KG1 (cell line): ENCODE measurements around the gene MYO5A.
A peak's percentile ranks its signal among the peaks of the same experiment; 100 is the strongest.
"Not testable (repeated sequence)": the region's sequence is repeated elsewhere in the genome, so short reads cannot be mapped to it uniquely, and the experiment has no call there.

ENCODE experiments used
- DNase-seq: peaks from one replicate; lab custom pipeline; 2025; lab: John Stamatoyannopoulos, UW

MYO5A gene

DNA sequence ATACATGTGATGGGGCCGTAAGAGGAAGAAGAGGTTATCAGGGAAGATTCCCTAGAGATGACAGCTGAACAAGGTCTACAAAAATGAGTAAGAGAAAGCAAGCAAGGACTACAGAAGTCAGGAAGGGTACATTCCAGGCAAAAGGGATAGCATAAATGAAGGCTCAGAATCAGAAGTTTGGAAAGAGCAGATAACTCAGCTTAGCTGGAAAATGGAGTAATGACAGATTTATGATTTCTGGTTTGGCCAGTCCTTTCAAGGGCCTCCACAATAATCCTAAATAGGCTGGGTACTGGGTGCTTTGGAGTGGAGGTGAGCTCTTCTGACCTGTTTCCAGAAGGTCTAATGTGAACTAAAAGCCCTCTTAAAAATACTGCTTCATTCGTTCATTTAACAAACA lies 110.7 kb downstream of the MYO5A start:
- peak; percentile 38 for DNase-seq

DNA sequence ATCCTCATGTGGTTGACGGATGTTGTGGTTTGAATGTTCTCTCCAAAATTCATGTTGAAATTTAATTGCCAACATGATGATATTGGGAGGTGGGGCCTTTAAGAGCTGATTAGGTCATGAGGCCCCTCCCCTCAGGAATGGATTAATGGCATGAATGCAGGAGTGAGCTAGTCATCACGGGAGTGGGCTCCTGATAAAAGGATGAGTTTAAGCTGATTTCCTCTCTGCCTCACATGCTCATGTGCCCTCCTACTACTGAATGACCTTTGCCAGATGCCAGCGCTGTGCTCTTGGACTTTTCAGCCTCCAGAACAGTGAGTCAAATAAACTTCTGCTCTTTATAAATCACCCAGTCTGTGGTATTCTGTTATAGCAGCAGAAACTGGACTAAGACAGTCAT lies 111.2 kb downstream of the MYO5A start:
- no peak for DNase-seq

- not testable (repeated sequence) for DNase-seq
These were observed 112.1 kb downstream of the MYO5A start for GRCh38 chr15:52416566-52416965.

DNA sequence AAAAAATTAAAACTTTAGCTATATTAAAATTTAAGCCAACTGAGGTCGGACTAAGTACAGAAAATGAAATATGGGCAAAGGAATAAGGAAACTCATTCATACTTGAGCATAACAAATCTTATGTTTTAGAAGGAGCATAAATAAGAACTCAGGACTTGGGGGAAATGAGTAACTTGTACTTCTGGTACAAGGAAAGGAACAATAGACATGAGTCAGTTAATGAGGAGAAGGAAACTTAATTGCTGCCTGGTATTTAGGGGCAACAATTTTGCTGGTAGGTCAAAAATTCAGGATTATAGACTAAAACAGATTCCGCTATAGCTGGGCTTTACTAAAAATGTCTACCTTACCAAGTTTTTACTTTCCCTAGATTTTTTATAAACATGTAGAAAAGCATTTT lies 113.1 kb downstream of the MYO5A start:
- no peak for DNase-seq

- no peak for DNase-seq
These were observed 113.7 kb downstream of the MYO5A start for GRCh38 chr15:52414936-52415335.

GRCh38 chr15:52408823-52409222 lies 119.9 kb downstream of the MYO5A start:
- no peak for DNase-seq

DNA sequence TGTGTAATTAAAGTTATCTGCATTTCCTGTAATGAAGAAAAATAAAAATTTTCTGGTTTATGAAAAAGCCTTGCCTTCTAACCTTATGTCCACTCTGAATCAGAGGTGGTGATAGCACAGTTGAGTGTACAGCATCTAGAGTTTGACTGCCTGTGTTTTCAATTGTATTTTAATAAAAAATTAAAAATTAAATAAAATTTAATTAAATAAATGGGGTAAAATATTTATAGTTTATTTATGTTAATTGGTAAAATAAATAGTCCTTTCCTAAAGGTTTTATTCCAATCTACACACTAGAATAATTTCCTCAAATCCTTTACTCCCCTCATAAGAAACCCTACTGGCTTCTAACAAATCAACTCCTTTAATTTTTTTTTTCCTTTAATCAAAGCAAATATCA lies 121.3 kb downstream of the MYO5A start:
- DNase-seq: no peak

GRCh38 chr15:52406601-52407000 lies 122.1 kb downstream of the MYO5A start:
- no peak for DNase-seq

GRCh38 chr15:52405856-52406255 lies 122.8 kb downstream of the MYO5A start:
- no peak for DNase-seq

- no peak for DNase-seq
These were observed 131.6 kb downstream of the MYO5A start for GRCh38 chr15:52397118-52397517.

DNA sequence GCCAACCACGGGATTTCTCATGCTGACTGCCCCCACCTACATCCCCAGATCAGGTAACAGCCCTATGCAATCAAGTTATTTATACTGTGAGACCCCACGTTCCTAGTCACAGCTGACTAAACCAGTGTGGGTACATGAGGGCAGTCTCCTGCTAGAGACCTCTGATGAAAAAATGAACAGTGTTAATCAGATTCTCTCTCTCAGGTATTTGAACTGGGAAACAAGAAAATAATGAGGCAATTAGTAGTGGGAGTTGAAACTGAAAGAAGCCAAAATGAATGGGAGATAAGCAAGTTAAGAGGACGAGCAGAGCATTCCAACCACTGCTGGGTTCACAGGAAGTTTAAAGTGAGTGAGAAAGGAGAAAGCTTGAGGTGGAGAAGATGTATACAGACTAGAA lies 134.6 kb downstream of the MYO5A start:
- DNase-seq: no peak

DNA sequence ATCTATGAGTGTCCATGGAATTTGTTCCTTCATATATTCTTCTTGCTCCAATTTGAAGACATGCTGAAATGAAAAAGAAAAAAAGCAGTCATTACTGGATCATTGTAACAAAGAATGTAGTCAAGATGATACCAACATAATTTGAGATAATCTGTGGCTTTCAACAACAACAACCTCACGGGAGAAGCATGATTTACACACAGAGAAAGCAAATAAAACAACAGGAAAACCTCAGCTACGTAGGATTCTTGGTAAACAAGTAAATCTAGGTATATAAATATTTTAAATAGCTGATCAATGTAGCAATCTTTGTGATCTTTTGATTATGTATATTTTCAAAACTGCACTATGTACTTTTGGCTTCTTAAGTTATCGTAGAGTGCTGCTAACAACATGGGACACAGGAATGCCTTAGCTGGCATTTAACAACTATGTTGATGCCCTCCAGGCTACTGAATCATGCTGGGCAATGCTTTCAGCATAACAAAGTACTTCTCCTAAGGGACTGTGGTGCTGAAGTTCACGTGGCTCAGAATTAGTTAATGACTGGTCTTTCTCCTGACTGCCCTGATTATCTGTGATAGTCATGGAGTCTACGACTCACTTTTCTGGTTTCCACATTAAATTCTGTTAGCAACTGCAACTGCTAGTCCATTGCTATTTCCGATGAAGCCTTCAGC lies 136.5 kb downstream of the MYO5A start:
- no peak for DNase-seq

GRCh38 chr15:52391069-52391468 lies 137.6 kb downstream of the MYO5A start:
- no peak for DNase-seq

DNA sequence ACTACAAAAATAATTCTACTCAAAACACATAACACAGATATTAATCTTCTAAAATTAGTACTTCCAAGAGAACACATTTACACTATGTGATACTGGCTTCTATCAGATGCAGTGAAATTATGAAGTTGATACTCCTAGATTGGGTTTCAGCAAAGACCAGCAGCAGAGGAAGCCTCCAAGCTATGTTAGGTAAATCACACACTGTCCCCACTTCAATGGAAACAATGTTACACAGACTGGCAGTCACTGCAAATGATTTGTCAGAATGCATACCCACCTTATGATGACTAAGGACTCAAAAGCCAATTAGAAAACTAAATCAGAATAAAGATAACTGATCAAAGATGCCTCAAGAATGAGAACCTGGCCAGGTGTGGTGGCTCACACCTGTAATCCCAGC lies 143.0 kb downstream of the MYO5A start:
- DNase-seq: no peak

DNA sequence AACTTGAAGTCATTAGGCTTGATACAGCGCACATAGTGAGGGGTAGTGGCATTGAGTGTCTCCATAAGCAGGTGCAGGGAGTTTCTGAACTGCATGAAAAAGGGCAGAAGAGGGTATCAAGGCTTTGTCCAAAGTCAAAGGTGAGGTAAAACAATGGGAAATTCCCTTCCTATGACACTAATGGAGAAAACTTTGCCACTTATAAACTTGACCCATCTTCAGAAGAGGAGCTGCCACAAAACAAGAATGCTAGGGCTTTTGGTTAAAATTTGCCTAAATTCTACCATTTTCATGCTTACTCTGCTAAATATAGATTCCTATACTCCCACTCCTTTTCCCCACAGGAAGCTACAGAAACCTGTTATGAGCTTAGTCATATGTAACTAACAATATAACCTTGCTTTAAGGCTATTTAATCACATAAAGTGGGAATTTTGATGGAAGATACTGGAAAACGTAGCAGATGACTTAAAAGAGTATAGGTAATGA lies 145.5 kb downstream of the MYO5A start:
- no peak for DNase-seq

- DNase-seq: no peak
These were observed 146.0 kb downstream of the MYO5A start for GRCh38 chr15:52382647-52383046.

DNA sequence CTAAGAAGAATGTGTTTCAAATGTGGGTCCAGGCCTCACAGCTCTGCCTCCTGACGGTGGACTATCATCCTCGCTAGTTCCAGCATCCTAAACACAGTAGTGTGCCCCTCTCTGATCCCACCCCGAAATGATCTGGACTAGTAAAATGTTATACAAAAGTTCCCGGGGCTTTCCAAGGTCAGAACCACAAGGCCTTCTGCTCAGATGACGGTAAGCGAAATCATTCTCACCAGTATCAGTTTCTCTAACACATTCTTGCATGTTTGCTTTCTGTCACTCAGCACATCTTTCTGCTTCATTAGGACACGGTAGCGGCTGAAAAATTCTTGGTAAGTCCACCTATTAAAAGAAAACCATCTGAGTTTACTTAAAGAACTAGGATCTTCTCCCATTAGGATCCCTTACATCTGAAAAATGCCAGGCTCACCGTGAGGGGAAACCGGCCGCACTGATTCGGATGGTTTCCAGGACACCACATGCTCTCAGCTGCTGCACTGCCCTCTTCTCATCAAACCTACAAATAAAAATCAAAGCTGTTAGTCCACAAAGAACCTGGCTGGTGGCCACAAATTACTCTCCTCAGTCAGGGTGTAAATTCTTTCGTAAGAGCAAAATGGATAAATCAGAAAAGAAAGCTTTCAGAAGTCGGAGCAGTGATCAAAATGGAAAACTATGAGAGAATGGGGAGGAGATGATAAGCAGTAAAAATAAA lies 149.1 kb downstream of the MYO5A start:
- no peak for DNase-seq

- no peak for DNase-seq
These were observed 149.8 kb downstream of the MYO5A start for GRCh38 chr15:52378746-52379394.

DNA sequence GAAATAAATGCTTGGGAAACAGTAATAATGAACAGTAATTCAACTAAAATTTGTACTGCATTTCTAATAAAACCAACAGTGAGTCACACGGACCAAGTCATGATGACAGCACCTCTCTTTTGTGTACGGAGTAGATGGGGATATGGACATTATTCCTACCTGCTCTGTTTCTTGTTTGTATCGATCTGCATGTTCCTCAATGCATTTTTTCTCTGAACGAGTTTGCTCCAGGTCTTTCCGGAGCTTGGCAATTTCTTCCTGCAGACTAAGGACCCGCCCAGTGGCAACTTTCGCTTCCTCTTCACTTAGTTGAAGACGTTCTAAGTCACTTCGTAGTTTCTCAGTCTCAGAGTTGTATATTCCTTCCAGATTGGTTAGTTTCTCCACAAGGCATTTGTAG lies 158.7 kb downstream of the MYO5A start:
- DNase-seq: no peak

DNA sequence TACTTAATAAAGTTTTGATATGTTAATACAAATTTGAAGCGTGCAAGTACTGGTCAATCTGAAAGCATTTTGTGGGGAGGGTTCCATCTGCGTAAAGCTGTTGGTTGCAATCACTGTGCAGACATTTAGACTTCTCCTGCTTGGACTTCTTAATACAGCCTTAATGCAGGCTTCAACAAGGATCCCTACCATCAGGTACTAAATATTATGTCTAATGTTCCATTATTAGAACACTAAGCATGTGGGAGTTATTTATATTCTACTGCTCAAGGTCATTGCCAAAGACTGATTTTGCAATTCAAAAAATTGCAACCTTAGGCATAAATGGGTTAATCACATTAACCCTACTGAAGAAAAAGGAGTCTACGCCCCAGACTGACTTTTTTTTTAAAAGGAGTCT lies 159.2 kb downstream of the MYO5A start:
- DNase-seq: no peak

DNA sequence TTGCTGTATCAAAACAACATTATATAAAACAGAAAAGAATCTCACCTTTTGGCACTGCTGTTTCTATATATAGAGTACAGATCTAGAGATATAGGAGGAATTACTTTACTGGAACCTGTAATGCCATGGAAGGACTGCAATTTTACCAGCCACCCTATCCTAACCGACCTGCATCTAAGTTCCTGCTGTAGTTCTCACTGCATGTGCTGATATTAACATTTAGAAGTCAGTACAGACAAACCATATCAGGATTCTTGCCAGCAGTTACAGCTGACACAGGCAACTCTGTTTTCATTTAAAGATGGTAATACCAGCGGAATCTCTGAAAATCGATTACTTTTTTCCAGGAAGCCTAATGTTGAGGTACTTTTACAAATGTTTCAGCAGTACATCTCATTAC lies 159.7 kb downstream of the MYO5A start:
- DNase-seq: no peak

DNA sequence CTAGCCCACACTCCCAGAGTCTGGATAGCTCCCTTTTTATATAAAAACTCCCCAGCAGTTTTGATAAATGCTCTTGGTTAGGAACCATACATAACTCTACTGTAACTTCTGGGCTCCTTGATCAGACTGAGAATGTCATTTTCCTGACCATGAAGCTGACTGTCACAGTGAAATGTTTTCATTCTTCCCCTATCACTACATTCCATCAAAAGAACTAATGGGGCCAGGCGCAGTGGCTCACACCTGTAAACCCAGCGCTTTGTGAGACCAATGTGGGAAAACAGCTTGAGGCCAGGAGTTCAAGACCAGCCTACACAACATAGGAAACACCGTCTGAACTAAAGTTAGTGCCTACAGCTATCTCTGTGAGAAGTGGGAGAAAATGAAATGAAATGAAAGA lies 160.3 kb downstream of the MYO5A start:
- DNase-seq: no peak

- no peak for DNase-seq
These were observed 166.2 kb downstream of the MYO5A start for GRCh38 chr15:52362497-52362896.
